NCI-H524 treated with DMSO at 0.1 percent for 48 hours (cell line): ENCODE data around the gene ITGA5.
A peak's percentile ranks its signal among the peaks of the same experiment; 100 is the strongest.
"Not testable (repeated sequence)": the region's sequence is repeated elsewhere in the genome, so short reads cannot be mapped to it uniquely, and the experiment has no call there.

Experiments
- DNase-seq: peaks from one replicate; lab custom pipeline; 2025; lab: John Stamatoyannopoulos, UW

The ITGA5 gene

GRCh38 chr12:54371328-54372112, 47.5 kb downstream of the ITGA5 start:
- DNase-seq: no peak

GRCh38 chr12:54370171-54370730, 48.8 kb downstream of the ITGA5 start:
- no peak for DNase-seq

- no peak for DNase-seq
Measured at GRCh38 chr12:54369597-54370131, 49.4 kb downstream of the ITGA5 start.

- DNase-seq: no peak
Measured at GRCh38 chr12:54368709-54369596, 50.1 kb downstream of the ITGA5 start.

GRCh38 chr12:54368025-54368708, 50.9 kb downstream of the ITGA5 start:
- DNase-seq: no peak

GRCh38 chr12:54364413-54364812, 54.7 kb downstream of the ITGA5 start, which contains the start of gene GPR84:
GPR84 (minus strand) TSS chr12:54364486; CDS start chr12:54363851, 635 bp downstream.
- no peak for DNase-seq

GRCh38 chr12:54363618-54364017, 55.4 kb downstream of the ITGA5 start:
- no peak for DNase-seq

- DNase-seq: no peak
Measured at GRCh38 chr12:54363047-54363446, 56.0 kb downstream of the ITGA5 start.

- no peak for DNase-seq
Measured at GRCh38 chr12:54360717-54361456, 58.2 kb downstream of the ITGA5 start.

GRCh38 chr12:54359762-54360351, 59.2 kb downstream of the ITGA5 start:
- no peak for DNase-seq

- peak; percentile 97 for DNase-seq
Measured at GRCh38 chr12:54358945-54359761, 59.9 kb downstream of the ITGA5 start.

GRCh38 chr12:54358191-54358944, 60.7 kb downstream of the ITGA5 start:
- no peak for DNase-seq

- DNase-seq: no peak
Measured at GRCh38 chr12:54357506-54358190, 61.4 kb downstream of the ITGA5 start.

GRCh38 chr12:54356951-54357356, 62.1 kb downstream of the ITGA5 start:
- DNase-seq: peak; percentile 38

GRCh38 chr12:54356228-54356627, 62.8 kb downstream of the ITGA5 start:
- DNase-seq: no peak

GRCh38 chr12:54355104-54355815, 63.8 kb downstream of the ITGA5 start:
- DNase-seq: no peak

- DNase-seq: not testable (repeated sequence)
Measured at GRCh38 chr12:54354271-54354670, 64.8 kb downstream of the ITGA5 start.
